Measurements from ENCODE around the gene XPO5. TPM values are rescaled to one million over a fixed set of nuclear protein-coding genes. Genes with fewer than 3 reads are reported as not detected.
"Not testable (repeated sequence)": the region's sequence is repeated elsewhere in the genome, so short reads cannot be mapped to it uniquely, and the experiment has no call there.

The XPO5 gene
- polyA plus RNA-seq, 1 donor from 2014 or later, result 28.5 TPM

GRCh38 chr6:43570876-43571441, 4.9 kb downstream of the XPO5 start:
- Histone ChIP-seq H3F3A (ENCODE audit: insufficient read depth, low read length, poor library complexity, severe bottlenecking) (no peaks in the 10 kb centered on the region), H3K9me3 (ENCODE audit: low read length) (no peaks in the 10 kb centered on the region), H3K4me2 (ENCODE audit: low read length) (no peak overlapping the region), H4K20me1 (ENCODE audit: insufficient read depth) (no peaks in the 10 kb centered on the region), H3K27me3 (ENCODE audit: insufficient read depth, low read depth, low read length) (no peaks in the 10 kb centered on the region), H3K9ac (ENCODE audit: low read length) (no peak overlapping the region), H3K36me3 (ENCODE audit: insufficient read depth, low read length) (no peaks in the 10 kb centered on the region), H3K27ac (ENCODE audit: low read length) (no peak overlapping the region), H2AFZ (ENCODE audit: low read depth, low read length) (no peak overlapping the region), H3K9me2 (ENCODE audit: insufficient read depth, low read length) (no peaks in the 10 kb centered on the region), H3K4me3 (ENCODE audit: low read length) (no peak overlapping the region), H3K79me2 (replicated peaks; ENCODE audit: insufficient read depth, low read length) (peaks cover 13% of the 10 kb centered on the region)
- TF ChIP-seq RAD21 (conservative IDR thresholded peaks at IDR 0.05) (no peak), SMC3 (conservative IDR thresholded peaks at IDR 0.05; ENCODE audit: poor library complexity) (no peak), EP300 (conservative IDR thresholded peaks at IDR 0.05; ENCODE audit: poor library complexity, severe bottlenecking) (no peak), POLR2AphosphoS5 (IDR thresholded peaks at IDR 0.05) (no peak), MXI1 (conservative IDR thresholded peaks at IDR 0.05; ENCODE audit: poor library complexity, severe bottlenecking) (no peak), EZH2 (IDR thresholded peaks at IDR 0.05; ENCODE audit: borderline replicate concordance, insufficient read depth, low read length, poor library complexity, severe bottlenecking) (no peak), TAF1 (IDR thresholded peaks at IDR 0.05; ENCODE audit: low read depth) (no peak), REST (IDR thresholded peaks at IDR 0.05; ENCODE audit: borderline replicate concordance) (no peak)
- TF ChIP-seq, protein P1, sequence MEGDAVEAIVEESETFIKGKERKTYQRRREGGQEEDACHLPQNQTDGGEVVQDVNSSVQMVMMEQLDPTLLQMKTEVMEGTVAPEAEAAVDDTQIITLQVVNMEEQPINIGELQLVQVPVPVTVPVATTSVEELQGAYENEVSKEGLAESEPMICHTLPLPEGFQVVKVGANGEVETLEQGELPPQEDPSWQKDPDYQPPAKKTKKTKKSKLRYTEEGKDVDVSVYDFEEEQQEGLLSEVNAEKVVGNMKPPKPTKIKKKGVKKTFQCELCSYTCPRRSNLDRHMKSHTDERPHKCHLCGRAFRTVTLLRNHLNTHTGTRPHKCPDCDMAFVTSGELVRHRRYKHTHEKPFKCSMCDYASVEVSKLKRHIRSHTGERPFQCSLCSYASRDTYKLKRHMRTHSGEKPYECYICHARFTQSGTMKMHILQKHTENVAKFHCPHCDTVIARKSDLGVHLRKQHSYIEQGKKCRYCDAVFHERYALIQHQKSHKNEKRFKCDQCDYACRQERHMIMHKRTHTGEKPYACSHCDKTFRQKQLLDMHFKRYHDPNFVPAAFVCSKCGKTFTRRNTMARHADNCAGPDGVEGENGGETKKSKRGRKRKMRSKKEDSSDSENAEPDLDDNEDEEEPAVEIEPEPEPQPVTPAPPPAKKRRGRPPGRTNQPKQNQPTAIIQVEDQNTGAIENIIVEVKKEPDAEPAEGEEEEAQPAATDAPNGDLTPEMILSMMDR (IDR thresholded peaks at IDR 0.05; ENCODE audit: poor library complexity, severe bottlenecking), result no peak

DNA sequence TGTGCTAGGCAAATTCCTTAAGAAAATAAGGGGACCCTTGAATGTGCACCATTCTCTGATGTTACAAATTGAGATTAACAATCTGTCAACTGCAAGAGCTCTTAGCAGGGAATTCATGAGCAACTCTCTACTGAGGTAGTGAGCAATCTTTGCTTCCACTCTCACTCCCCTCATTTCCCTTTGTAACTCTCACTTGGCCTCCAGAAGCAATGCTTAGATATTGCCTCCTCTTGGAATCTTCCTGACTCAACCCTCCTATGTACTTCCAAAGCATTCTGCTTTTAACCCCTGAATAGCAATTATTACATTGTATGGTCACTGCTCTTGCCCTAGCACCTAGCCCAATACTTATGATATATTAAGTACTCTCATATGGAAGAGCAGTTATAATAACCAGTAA, 16.5 kb downstream of the XPO5 start:
- no peaks in the 10 kb centered on the region for H3K27me3 ChIP-seq (ENCODE audit: insufficient read depth, low read depth, low read length)
- no peak overlapping the region for H3K4me2 ChIP-seq (ENCODE audit: low read length)
- TF ChIP-seq REST (IDR thresholded peaks at IDR 0.05; ENCODE audit: borderline replicate concordance), result no peak
- TF ChIP-seq SMC3 (conservative IDR thresholded peaks at IDR 0.05; ENCODE audit: poor library complexity), result no peak
- TF ChIP-seq POLR2AphosphoS5 (IDR thresholded peaks at IDR 0.05), result no peak
- TF ChIP-seq MXI1 (conservative IDR thresholded peaks at IDR 0.05; ENCODE audit: poor library complexity, severe bottlenecking), result no peak
- TF ChIP-seq, protein P1 (IDR thresholded peaks at IDR 0.05; ENCODE audit: poor library complexity, severe bottlenecking), result no peak
- TF ChIP-seq TAF1 (IDR thresholded peaks at IDR 0.05; ENCODE audit: low read depth), result no peak
- TF ChIP-seq EZH2 (IDR thresholded peaks at IDR 0.05; ENCODE audit: borderline replicate concordance, insufficient read depth, low read length, poor library complexity, severe bottlenecking), result no peak
- no peak for TF ChIP-seq EP300 (conservative IDR thresholded peaks at IDR 0.05; ENCODE audit: poor library complexity, severe bottlenecking)
- TF ChIP-seq RAD21 (conservative IDR thresholded peaks at IDR 0.05), result no peak
- no peak overlapping the region for H3K9ac ChIP-seq (ENCODE audit: low read length)
- H4K20me1 ChIP-seq (ENCODE audit: insufficient read depth), result no peaks in the 10 kb centered on the region
- H3K4me3 ChIP-seq (ENCODE audit: low read length), result no peak overlapping the region
- no peaks in the 10 kb centered on the region for H3K9me2 ChIP-seq (ENCODE audit: insufficient read depth, low read length)
- peaks cover 8% of the 10 kb centered on the region for H3K36me3 ChIP-seq (ENCODE audit: insufficient read depth, low read length)
- no peaks in the 10 kb centered on the region for H3F3A ChIP-seq (ENCODE audit: insufficient read depth, low read length, poor library complexity, severe bottlenecking)
- H3K79me2 ChIP-seq (replicated peaks; ENCODE audit: insufficient read depth, low read length), result no peaks in the 10 kb centered on the region
- H2AFZ ChIP-seq (ENCODE audit: low read depth, low read length), result no peak overlapping the region
- H3K9me3 ChIP-seq (ENCODE audit: low read length), result no peaks in the 10 kb centered on the region
- no peak overlapping the region for H3K27ac ChIP-seq (ENCODE audit: low read length)

DNA sequence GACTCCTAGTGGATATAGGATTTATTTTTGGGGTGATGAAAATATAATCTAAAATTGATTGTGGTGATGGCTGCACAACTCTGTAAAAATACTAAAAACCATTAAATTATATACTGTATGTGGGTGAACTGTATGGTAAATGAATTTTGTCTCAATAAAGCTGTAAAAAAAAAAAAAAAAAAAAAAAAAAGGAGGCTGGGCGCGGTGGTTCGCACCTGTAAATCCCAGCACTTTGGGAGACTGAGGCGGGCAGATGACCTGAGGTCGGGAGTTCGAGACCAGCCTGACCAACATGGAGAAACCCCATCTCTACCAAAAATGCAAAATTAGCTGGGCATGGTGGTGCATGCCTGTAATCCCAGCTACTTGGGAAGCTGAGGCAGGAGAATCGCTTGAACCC, 18.2 kb downstream of the XPO5 start:
- not testable (repeated sequence) for H3K79me2 ChIP-seq (replicated peaks; ENCODE audit: insufficient read depth, low read length); H4K20me1 ChIP-seq (ENCODE audit: insufficient read depth); H2AFZ ChIP-seq (ENCODE audit: low read depth, low read length); H3K9ac ChIP-seq (ENCODE audit: low read length); H3K9me2 ChIP-seq (ENCODE audit: insufficient read depth, low read length); H3K27me3 ChIP-seq (ENCODE audit: insufficient read depth, low read depth, low read length); H3K36me3 ChIP-seq (ENCODE audit: insufficient read depth, low read length); H3K27ac ChIP-seq (ENCODE audit: low read length); H3F3A ChIP-seq (ENCODE audit: insufficient read depth, low read length, poor library complexity, severe bottlenecking); H3K4me2 ChIP-seq (ENCODE audit: low read length); H3K9me3 ChIP-seq (ENCODE audit: low read length); H3K4me3 ChIP-seq (ENCODE audit: low read length)
